ENCODE data around the gene APIP.
"Not testable (repeated sequence)": the region's sequence is repeated elsewhere in the genome, so short reads cannot be mapped to it uniquely, and the experiment has no call there.

The APIP gene

DNA sequence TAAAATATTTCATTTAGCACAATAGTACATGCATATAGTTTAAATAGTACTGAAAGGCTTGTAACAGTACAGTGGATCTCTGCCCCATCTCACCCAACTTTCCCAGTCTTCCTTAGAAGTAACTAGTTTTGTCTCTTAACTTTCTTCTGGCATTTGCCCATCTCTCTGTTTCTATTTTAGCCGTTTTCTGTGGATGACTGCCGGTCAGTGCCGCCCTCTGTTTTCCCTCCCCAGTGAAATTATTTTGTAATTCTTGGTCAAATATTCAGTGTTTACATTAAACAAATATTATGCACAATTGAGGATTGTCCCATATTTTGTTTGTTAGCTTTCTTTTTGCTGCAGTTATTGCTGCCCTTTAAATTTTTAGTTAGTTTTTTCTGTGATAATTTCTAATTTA is 8.5 kb upstream of the APIP start:
- no peak for DNase-seq

DNA sequence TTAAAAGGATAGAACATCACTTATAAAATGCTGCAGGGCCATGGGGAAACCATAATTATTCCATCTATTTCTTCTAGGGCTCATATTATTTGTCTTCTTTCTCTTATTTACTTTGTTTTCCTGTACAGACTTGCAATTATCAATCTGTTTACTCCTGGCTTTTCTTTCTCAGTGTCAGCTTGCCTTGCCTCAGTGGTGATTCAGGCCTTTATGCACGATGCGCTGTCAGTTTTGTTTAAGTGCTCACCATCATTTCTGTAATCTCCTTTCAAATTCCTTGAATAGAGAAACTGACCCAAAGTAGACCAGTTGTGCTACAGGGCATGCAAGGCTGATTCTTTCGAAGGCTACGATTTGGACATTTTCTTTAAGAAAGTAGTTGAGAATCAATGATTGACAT is 5.0 kb upstream of the APIP start:
- no peak for DNase-seq

DNA sequence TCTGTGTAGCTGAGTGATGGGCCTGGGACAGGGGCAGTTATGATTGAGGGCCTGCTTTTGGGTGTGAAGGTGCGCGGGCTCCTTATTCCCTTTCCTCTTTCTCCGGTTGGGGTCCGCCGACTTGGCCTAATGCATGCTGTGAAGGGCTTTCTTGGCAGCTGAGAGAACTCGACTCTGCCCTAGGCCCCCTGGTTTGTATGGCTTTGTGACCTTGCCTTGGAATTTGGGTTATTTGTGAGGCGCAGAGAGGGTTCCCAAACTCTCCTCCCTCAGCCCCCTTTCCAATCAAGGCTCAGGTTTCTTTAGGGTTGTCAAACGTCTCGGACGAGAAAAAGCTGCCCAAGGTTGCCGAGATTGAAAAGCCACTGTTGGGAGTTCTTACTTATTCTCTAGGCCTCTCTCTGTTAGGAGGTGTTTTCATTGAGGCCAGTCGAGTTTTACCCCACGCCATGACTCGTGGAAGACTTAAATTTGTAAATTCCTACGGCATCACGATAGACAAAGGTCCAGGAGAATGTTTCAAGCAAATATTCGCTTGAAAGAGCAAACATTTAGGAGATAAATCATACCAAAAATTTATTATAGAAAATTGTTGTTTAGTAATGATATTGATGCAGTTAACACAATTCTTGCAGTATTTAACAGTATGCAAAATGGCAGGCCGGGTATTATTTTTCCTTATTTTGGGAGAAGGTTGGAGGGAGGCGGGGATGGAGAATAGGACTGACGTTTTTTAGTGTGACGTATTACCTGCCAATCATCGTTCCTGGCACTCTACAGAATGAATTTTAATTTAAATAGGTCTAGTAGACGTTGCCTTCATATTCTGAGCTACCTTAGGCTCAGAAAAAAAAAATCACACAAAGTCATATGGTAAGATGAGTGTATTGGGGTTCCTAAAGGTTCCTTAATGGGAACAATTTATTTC is 928 bp upstream of the APIP start:
- no peak for DNase-seq

DNA sequence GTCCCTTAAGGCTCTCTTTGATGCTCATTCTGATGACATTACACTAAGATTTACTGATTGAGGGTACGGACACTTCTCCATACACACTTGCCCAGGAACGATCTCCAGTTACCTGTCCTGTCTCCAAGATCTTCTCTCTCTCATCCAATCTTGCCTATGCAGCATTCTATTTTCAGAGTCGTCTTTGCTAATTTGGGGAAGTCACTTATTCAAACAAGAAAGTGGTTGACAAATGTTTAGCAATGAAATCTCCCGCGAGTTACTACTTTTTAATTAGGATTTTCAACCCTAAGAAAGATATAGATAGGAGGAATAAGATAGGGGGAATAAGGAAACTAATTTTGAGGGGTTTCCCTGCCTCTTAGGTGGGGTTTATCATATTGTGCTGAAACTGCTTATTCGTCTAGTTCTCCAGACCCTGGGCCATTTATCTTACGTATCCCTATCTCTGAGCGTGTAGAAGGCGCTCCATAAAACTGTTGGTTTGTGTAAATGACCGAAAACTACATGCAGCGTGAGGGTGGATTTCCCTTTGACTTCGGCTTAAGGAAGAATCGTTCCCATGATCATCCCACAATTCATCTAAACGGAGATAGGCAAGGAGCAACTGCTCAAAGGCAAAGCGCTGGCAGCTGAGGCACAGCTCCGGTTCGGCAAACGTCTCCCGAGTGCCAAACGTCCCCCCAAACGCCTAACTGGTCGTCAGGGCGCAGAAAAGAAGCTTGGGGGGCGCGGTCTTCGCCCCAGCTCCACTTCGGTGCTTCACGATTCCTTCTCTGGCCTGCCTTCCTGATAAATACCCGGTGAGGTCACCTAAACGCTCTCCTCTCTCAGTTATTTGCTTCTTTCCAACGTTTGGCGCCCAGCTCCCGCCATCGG is 804 bp downstream of the APIP start:
- no peak for DNase-seq

DNA sequence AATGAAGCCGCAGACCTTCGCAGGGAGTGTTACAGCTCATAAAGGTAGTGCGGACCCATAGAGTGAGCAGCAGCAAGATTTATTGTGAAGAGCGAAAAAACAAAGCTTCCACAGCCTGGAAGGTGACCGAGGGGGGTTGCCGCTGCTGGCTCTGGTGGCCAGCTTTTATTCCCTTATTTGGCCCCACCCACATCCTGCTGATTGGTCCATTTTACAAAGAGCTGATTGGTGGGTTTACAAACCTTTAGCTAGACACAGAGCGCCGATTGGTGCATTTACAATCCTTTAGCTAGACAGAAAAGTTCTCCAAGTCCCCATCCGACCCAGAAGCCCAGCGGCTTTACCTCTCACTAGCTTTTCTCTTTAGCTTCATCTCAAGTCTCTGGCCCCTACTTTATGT is 2.6 kb downstream of the APIP start:
- DNase-seq = not testable (repeated sequence)

DNA sequence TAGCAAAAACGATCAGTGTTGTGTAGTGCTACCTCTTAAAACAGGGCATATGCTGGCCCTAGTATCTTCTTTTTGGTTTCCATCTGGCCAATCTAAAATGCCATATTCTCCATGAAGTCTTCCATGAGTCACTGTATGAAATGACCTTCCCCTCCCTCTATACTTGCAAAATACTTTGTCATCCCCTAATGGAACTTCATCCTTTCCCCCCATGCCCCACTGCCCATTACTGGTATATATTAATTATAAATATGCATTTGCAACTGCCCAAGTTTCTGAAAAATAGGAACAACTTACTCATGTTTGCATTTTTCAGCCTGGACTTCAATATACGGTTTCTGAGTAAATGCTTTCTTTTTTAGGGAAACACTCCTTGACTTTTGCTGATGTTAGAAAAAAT is 4.5 kb downstream of the APIP start:
- DNase-seq = no peak

DNA sequence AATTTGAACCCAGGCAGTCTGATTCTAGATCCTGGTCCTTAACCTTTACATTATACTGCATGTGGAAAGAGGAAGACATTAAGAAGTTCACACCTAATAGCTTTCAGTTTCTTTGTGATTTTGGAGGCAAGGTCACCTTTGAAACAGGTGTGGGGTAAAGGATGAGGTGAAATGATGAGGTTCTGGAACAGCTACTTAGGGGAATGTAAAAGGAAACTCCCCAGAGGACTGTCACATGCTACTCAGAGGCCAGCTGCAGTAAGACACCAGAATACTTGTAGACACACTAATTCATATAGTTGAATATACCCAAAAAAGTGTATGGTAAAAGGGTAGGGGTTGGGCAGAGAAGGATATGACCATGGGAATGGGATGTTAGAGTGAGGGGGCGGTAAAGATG is 5.4 kb downstream of the APIP start:
- no peak for DNase-seq

DNA sequence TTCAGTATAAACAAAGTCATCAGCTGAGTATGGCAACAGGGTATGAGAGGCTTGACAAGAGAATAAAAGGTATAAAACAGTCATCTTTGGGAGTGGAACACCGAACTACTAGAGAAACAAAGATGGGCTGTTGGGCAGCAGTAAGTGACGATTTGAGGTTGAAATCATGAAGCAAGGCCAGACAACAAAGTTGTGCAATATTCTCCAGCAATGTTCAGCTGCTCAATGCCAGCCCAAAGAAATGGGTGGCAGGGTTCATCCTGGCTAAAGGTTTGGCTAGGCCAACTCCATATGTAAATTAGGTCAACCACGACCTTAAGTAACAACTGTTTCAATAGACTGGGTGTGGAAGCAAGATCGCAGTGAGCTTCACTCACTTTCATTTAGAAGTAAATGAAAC is 6.2 kb downstream of the APIP start:
- DNase-seq = no peak

DNA sequence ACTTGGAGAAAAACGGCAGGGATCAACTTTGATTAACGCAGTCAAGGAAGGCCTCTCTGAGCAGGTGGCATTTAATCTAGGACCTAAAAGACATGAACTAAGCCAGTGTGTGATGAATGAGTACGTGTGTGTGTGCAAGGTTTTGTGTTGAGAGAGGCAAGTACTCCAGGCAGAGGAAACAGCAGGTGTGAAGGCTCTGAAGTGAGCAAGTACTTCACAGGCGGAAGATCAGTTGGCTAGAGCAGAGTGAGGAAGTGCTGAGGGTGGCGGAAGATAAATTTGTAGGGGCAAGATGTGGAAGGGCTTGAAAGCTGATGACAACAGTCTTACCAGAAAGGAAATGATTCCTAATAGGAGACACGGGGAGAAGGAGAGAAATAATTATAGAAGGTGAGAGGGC is 6.8 kb downstream of the APIP start:
- DNase-seq = no peak

DNA sequence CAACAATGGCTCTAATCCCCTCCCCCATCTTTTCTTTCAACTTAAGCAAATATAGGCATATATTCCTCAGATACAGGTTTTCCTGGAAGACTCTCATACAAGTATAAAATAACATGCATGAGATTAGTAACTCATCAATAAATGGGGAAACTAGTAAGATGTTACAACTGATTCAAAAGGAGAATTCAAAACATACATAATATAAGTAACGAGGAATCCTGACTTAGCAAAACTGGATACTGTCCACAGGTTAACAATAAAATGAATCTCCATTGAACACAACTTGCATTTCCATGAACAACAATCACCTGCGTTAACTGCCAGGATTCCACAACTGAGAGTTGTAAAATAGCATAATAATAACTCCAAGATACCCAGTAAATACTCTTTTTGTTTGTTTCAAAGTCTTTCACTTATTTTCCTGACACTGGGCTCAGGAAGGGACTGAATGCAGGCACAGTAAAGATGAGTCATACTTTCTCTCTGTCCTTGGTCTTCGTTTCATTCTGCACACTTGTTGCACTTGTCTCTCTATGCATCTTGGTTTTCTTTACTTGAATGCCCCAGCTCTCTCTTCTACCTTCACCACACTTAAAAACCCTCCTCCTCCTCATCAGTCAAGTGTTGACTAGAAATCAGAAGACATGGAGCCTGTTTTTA is 8.1 kb downstream of the APIP start:
- DNase-seq = no peak

DNA sequence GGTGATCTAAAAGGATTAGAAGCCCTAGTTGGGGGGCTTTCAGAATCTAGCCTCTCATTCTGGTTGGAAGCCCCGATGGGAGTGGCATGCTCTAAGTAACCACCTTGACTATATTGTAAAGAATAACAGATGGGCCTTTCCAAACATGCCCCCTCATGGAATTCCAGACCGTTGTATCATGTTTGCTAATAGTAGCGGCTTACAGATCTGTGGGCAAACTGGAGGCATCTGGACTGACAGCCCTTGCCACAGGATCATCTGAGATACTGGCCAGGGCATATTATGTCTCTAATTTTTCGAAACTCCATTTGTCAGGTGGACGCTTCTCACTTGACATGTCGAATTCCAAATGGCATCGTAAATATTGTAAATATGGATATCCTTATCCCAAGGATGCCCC is 10.5 kb downstream of the APIP start:
- DNase-seq = no peak

DNA sequence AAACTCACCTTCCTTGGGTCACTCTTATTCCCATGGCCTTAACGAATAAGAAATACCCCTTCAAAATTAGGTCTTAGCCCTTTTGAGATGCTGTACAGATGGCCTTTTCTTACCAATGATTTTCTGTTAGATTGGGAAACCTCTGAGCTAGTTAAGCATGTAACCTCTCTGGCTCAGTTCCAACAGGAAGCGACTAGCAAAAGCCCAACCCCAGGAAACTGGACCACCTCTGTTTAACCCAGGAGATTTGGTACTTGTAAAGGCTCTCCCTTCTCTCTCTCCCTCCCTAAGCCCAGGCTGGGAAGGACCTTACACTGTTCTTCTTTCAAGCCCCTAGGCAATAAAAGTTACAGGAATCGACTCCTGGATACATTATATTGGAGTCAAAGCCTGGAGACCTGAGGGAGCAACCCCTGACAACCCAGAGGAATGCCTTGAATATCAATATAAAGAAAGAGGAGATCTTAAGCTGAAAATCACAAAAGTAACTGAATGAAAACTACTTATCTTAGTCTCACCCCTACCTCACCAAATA is 11.7 kb downstream of the APIP start:
- DNase-seq = no peak

DNA sequence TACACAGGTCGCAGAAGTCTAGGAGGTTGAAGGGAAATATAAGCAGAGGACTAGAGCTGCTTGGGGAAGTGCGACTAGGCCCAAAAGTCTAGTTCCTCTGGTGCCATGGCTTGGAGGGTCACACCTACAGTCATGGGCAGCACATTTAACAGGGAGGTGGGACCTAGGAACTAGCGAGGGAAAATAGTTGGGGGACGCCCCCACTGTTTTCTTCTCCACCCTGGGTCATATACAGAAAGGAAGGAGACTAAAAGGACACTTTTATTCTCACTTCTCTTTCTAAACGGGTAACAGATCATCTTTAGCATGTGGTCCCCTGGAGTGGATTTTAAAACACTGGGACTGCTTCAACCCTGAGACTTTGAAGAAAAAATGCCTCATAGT is 16.6 kb downstream of the APIP start:
- no peak for DNase-seq

DNA sequence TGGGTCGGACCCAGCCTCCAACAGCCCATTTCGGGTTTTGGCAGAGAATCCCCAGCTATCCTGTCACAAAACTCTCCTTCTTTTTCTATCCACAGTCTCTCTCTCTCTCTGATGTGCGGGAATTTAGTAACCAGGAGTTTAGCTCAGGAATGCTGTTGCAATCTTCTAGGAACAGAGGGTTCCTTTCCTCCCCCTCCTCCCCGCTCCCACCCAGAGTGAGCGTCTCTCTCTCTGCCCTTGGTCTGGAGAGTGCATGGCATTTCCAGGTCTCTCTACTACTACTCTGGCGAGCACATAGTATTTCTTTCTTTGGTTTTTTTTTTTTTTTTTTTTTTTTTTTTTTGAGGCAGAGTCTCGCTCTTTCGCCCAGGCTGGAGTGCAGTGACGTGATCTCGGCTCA is 17.7 kb downstream of the APIP start:
- DNase-seq = no peak

DNA sequence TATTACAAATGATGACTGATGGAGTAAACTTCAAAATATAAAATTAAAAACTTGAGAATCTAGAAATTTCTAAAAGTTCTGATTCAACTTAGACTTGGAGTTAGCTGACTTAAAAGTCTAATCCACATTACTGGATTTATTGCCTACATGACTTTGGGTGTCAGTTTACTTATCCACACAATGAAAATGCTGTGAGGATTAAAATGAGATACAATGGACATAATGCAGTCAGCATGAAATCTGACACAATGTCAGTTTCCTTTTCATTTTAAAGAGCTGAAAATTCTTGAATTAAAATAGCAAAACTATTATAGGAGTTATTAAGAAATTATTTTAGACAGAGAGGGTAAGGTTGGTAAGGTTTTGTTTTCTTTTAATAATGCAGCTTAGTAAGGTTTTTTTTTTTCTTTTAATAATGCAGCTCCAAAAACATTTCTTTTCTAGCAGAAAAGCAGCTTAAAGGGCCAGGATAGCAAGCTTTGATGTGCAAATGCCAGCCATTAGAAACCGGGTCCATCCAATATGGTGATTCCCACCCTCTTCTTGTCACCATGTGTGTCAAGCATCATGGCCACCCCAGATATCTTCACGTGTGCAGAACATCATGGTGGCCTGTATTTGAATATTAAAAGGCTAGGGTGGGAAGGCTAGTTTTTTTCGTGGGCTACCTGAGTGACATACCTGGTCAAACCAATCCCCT is 18.9 kb downstream of the APIP start:
- no peak for DNase-seq

DNA sequence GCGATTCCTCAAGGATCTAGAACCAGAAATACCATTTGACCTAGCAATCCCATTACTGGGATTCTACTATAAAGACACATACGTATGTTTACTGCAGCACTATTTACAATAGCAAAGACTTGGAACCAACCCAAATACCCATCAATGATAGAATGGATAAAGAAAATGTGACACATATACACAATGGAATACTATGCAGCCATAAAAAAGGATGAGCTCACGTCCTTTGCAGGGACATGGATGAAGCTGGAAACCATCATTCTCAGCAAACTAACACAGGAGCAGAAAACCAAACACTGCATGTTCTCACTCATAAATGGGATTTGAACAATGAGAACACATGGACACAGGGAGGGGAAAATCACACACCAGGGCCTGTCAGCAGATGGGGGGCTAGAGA is 20.0 kb downstream of the APIP start:
- DNase-seq = not testable (repeated sequence)

DNA sequence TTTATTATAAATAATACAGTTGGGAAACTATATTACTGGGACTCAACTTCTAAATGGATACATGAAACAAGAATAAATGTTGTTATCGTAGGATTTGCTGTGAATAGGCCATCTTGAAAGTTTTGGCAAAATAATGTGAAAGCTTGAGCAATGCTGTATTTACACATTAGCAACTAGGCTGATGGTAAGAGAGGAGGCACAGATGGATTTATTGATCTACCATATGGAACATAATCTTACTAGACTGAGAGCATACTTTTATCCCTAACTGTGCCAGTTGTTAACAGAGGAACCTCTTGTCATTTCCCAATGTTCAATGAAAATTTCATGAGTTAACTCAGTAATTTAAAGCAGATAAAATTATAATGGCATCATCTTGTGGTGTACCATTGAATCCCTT is 22.8 kb downstream of the APIP start:
- DNase-seq = no peak

DNA sequence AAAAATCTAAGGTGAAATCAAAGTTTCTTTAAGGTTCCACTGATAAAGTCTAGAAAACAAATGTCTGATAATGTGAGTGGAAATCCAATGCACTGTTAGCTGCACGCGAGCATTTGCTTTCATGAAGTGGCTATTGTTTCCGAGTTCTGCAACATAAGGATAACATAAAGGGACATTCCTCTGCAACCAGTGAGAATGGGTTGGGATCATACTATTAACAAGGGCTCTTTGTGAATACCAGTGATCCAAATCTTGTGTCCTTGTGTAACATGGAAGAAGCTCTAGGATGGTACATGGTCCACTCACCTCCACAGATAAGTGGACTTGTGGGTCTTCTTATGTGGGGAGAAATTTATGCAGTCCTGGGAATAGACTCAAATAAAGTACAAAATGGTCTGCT is 24.6 kb downstream of the APIP start:
- no peak for DNase-seq

DNA sequence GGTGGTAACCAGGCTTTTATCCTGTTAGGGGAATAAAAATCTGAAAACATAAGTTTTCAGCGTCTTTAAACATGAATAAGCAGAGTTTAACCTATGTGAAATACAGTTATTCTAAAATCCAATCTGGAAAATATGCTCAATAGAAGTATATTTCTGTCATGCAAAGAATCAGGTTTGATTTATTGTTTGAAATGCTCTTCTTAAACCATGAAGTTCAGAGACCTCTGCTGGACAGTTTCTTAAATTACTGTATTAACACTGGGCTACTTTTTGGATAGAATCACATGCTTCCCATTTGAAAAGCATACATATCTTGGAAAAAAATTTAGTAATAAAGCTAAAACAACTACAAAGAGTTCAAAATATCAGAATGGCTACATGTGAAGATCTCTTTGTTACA is 25.4 kb downstream of the APIP start:
- no peak for DNase-seq

DNA sequence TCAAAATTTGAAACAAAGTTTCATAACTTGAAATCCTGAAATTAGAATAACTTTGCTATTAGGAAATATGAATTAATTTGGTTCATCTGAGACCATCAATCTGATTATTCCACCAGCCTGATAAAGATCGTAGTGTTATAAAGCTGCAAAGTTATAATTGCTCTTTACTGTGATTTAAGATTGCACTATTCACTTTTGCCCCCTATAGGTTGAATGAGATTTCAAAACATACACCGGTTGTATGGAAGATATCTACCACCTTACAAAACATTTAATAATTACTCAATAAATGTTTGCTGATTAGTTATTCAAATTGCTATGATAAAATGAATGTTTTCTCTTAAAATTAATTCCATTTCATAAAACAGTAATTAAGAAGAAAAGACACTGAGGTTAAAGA is 26.1 kb downstream of the APIP start:
- no peak for DNase-seq

DNA sequence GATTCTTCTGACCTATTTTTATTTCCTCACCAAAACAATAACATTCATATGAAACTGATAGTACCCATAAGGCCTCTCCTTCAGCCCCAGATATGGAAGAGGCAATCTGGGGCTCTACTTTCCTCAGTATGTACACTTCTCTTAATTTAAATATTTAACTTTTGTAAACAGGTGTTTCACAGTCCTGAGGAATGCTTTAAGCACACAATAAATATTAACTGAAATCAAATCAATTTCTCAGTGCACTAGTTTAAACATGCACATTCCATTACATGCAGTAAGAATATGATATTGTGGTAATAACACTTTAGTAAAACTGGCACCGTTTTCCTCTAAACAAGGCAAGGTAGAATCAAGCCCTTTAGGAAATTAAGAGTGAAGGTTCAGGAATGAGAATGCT is 28.9 kb downstream of the APIP start:
- DNase-seq = no peak

DNA sequence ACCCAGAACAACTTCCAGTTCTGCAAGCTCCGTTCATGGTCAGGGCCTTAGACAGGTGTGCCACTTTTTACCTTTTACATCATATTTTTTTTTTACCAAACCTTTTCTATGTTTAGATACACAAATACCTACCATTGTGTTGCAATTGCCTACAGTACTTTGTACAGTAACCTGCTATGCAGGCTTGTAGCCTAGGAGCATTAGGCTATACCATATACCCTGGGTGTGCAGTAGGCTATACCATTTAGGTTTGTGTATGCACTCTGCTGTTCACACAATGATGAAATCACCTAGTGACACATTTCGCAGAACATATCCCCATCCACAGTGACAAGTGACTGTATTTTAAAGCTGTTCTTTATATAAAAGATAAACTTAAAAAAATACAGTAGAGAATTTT is 29.6 kb downstream of the APIP start:
- no peak for DNase-seq

DNA sequence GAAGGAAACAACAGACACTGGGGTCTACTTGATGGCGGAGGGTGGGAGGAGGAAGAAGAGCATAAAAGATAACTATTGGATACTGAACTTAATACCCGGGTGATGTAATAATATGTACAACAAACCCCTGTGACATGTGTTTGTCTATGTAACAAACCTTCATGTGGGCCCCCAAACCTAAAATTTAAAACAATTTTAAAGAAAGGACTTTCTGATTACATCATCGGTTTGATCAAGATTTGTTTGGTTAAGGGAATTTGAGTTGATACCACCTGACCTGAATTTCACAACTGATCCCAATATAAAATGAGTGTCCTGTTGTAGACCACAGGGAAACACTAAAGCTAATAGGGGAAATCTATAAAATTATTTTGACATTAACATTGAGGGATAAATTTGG is 34.3 kb downstream of the APIP start:
- DNase-seq = no peak

Data from central memory CD4-positive, alpha-beta T cell (primary cell).